Hepatocyte (in vitro differentiated cells): ENCODE data around the gene PTPRR.

Experiments
- CTCF ChIP-seq: fragments of 200-600 bp; sonication (generic); IDR thresholded peaks from 2 replicates; pipeline ENCODE4 v1.5.1; 2016; ENCODE audit warnings: antibody characterized with exemption, mild to moderate bottlenecking; ENCODE audit not compliant: poor library complexity
- EZH2 ChIP-seq: fragments of 200-600 bp; sonication (generic); IDR thresholded peaks from 2 replicates; pipeline ENCODE4 v1.6.1; 2016; ENCODE audit warnings: antibody characterized with exemption, mild to moderate bottlenecking, borderline replicate concordance

GRCh38 chr12:70695361-70696023, 225.0 kb downstream of the PTPRR start:
- TF ChIP-seq EZH2 (no peak), CTCF (no peak)
